Stimulated activated CD4-positive, alpha-beta T cell treated with anti-CD3 and anti-CD28 coated beads, Interleukin-1b, Interleukin-23, amount 100 ng/mL, for 48 hours (primary cell): ENCODE measurements around the gene LAMC1.
A peak's percentile ranks its signal among the peaks of the same experiment; 100 is the strongest.

Source experiments
- DNase-seq: peaks from one replicate; pipeline ENCODE4 v3.0.0-alpha.2; 2020

Gene LAMC1

DNA sequence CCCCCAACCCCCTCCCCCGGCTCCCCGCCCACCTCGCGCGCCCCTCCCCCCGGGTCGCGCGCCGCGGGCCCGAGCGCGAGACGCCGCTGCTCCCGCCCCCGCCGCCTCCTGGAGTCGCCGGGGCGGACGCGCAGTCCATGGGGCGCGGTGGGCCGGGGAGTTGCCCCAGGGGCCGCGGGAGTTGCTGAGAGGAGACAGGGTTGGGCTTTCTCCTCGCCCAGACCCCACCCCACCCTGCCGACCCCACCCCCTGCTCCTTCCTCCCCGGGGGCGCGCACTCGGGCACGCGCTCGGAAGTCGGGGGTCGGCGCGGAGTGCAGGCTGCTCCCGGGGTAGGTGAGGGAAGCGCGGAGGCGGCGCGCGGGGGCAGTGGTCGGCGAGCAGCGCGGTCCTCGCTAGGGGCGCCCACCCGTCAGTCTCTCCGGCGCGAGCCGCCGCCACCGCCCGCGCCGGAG lies at the start of gene LAMC1:
TSS of gene LAMC1 (plus strand) at position 275 of the 455 bp plus-strand sequence. CDS start 297 bp downstream, outside the sequence.
- DNase-seq = peak; percentile 3

DNA sequence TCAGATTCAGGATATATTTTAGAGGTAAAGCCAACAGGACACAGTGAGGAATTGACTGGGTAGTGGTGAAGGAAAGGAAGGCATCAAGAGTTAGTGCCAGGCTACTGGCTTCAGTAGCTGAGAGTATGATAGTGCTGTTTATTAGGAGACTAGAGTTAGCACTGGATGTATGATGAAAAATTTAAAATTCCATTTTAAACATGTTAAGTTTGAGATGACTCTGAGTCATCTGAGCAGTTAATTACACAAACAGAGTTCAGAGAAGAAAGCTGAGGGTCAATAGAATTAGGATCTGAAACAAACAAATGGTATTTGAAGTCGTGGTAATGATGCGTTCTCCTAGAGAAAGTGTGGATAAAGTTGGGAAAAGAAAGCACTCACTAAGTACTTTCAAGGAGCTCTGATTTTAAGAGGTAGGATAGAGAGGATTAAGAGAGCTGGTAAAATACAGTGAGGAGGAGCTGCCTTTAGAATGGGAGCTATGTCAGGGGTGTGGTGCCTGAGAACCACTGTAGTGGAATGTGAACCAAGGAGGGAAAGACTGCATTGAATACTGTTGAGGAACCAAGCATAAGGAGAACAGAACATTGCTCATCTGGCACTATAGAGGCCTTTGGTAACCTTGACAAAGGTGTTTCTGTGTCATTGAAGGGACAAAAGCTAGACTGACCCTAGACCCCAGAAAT lies 48.6 kb upstream of the LAMC1 start:
- no peak for DNase-seq

DNA sequence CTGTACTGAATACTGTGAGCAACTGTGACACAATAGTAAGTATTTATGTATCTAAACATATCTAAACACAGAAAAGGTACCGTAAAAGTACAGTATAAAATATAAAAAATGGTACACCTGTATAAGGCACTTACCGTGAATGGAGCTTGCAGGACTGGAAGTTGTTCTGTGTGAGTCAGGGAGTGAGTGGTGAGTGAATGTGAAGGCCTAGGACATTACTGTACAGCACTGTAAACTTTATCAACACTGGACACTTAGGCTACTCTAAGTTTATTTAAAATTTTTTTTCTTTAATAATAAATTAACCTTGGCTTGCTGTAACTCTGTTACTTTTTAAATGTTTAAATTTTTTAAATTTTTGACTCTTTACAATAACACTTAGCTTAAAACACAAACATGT lies 45.7 kb upstream of the LAMC1 start:
- DNase-seq = no peak

DNA sequence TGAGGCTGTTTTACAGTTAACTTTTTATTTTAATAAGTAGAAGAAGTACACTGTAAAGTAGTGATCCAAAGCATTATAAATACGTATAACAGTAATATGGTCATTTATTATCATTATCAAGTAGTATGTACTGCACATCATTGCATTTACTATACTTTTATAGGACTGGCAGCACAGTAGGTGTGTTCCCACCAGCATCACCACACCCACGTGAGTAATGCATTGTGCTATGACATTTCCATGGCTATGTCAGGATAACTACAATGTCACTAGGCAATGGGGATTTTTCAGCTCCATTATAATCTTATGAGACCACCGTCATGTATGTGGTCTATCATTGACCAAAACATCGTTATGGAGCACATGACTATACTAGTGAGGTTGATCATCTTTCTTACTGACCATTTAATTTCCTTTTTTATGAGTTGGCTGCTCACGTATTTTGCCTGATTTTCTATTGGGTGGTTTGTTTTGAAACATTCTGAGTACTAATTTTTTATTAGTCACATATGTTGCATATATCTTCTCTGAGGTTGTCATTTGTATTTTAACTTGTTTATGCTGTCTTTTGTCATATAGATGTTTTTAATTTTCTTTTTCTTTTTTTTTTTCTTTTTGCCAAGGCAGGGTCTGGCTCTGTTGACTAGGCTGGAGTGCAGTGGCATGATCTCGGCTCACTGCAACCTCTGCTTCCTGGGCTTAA lies 44.9 kb upstream of the LAMC1 start:
- DNase-seq = no peak

DNA sequence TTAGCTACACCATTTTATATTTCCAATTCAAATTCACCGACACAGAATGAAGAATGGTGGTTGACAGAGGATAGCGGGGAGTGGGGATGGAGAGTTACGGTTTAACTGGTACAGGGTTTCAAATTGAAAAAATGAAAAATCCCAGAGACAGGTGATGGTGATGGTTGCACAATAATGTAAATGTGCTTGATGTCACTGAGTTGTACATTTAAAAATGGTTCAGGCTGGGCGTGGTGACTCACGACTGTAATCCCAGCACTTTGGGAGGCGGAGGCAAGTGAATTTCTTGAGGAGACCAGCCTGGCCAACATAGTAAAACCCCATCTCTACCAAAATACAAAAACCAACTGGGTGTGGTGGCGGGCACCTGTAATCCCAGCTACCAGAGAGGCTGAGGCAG lies 39.1 kb upstream of the LAMC1 start:
- no peak for DNase-seq

DNA sequence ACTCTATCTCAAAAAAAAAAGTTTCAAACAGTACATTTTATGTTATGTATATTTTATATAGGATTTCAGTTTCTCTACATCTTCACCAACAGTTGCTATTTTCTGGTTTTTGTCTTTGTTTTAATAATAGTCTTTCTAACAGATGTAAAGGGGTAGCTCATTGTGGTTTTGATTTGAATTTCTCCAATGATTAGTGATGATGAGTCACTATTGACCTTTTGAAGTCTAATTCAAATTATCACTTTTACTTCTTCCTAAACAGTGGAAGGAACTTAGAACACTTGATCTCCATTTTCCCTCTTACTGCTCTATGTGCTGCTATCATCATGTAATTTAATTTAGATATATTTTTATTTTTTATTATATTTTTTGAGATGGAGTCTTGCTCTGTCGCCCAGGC lies 38.6 kb upstream of the LAMC1 start:
- no peak for DNase-seq

DNA sequence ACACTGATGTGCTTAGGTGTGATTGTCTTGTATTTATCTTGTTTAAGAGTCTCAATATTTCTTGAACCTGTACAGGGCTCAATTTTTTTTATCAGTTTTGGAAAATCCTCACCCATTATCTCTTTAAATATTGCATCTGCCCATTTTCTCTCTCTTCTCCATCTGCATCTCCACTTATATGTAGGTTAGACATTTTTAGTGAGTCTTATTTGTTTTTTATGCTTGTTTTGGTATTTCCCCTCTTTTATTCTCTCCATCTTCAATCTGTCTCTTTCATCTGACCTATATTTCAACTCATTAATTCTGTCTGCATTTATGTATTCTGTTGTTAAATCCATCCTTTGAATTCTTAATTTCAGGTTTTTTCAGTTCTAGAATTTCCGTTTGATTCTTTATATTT lies 37.3 kb upstream of the LAMC1 start:
- no peak for DNase-seq

DNA sequence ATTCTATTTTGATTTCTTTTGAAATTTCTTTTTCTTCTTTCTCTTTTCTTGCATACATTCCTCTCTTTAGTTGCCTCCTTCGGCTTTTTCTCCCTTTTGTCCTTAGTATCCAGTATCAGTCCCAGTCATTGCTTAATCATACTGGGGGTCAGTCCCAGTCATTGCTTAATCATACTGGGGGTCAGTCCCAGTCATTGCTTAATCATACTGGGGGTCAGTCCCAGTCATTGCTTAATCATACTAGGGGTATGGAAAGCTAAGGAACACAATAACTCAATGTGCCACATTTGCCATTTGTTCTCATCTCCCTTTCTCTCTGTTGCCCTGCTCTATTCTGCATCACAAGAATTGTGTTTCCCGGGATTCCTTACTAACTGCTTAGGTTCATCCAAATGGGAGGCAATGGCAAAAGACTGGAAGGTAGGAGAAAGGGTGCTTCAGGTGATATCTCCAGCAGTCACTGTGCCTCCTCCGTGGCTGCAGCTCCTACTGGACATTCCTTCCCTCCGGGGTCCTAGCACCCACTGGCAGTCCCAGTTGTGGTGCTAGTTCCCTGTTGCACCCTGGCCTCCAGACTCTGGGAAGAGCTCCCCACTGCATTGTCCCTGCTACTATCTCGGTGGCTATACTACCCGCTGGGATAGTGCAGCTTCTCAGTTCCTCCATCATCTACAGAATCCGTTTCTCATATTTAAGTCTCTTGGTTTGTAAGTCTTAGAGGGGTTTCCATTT lies 32.6 kb upstream of the LAMC1 start:
- DNase-seq = no peak

DNA sequence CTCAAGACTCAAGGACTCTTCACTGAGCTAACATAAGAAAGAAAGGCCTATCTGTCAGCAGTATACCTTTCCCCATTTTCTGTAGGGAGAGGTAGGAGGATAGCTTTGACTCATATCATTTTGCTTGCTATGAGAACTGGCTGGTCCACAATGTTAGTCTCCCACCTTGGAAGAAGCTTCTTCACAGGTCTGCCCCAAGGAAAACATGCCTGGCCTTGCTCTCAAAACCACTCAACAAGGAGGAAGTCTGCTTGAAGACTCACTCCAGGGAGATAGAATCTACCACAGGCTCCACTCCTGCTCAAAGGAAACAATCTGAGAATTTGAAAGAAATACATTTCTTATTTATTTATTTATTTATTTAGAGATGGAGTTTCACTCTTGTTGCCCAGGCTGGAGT lies 29.5 kb upstream of the LAMC1 start:
- no peak for DNase-seq

DNA sequence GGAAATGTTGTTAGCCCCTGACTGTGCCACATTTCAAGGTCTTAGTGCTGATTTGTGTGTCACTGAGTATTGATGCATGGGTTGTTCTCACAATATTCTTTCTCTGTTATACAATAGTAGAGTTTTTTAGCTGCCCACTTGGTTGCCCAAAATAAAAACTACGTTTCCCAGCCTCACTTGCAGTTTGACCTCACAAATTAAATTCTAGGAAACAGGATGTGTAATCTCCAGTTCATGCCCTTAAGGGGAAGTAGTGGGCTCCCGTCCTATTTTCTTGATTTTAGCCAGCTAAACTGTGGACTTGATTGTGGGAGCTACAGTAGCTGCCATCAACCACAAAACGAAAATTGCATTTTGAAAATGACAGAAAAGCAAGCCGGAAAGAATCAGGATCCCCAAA lies 27.3 kb upstream of the LAMC1 start:
- no peak for DNase-seq

DNA sequence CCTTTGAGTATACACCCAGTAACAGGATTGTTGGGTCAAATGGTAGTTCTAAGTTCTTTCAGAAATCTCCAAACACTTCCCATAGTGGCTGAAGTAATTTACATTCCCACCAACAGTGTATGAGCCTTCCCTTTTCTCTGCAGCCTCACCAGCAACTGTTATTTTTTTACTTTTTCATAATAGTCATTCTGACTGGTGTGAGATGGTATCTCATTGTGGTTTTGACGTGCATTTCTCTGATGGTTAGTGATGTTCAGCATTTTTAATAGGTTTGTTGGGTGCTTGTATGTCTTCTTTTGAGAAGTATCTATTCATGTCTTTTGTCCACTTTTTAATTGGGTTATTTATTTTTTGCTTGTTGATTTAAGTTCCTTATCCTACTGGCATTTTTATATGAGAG lies 26.4 kb upstream of the LAMC1 start:
- DNase-seq = no peak

DNA sequence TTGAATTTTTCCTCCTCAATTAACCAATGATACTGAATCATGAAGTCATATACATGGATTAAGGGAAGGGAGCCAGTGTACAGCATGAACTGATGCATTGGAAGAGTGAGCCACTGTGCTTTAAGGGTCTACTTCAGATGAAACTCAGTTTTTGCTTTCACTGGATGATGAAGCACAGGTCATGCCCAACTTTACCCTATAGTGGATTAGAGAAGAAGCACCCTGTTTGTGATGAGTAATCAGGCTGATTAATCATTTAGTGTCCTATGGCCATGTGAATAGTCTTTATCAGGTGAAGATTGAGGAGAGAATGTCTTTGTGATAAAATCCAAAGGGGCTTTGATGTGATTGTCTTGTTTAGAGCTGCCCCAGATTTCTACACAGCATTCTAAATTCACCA lies 24.7 kb upstream of the LAMC1 start:
- no peak for DNase-seq

DNA sequence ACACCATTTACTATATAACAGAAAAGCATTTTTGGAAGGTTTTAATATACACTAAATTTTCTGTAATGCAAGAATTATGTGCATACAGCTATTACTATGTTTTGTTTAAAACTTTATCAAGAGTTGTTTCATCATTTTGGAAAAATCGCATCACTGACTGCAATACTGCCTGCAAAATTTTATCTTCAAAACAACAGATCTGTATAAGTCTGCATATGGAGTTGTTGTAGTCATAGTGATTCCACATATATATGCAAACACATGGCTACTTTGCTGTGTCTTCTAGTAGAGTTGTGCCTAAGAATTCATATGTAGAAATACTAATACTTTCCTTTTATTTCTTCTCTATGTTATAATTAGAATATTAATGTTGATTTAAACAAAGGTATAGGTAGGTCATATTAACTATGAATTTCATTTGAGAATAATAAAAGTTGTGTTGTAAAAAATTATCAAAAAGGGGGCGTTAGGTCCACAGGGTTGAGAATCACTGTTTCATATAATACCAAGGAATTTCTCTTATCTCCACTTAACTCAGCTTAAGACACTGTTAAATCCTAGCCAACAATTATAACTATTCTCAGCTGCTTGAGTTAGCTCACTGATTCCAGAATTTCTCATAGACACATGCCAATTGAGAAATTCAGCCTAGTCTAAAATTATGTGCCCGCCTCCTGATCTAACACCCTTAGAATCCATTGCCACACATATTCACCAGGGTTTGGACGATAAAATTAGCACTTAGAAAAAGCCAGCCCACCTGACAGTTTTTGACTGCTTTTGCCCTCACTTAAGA lies 22.9 kb upstream of the LAMC1 start:
- no peak for DNase-seq

DNA sequence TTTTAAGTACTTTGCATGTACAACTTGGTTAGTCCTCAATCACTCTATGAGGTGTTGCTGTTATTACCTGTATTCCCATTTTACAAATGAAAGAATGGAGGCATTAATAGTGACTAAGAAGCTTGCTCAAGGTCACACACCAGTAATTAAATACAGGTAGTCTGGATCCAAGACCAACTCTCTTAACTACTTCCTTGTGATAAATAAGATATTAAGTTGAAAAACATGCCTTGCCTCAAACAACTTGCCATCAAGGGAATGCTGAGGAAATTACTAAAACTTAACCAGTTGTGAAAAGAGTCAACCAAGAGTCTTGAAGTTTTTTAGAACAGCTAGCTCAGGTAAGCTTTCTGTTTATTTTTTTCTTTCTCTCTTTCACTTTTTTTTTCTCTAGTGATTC lies 21.0 kb upstream of the LAMC1 start:
- DNase-seq = no peak

DNA sequence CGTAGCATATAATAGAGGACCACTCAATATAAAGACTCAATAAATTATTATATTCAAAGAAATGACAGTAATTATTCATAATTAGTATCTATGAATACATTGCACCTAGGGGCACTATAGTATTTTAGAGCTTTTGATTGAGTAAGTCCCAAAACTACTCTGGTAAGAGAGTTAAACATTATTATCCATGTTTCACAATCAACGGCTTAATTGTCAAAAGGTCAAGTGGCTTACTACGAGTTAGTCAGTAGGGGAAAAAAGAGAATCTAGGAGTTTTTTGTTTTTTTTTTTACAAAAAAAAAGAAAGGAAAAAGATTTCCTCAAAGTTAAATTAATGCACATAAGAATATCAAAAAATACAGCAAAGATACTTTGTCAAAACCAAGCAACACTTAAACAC lies 20.4 kb upstream of the LAMC1 start:
- no peak for DNase-seq

DNA sequence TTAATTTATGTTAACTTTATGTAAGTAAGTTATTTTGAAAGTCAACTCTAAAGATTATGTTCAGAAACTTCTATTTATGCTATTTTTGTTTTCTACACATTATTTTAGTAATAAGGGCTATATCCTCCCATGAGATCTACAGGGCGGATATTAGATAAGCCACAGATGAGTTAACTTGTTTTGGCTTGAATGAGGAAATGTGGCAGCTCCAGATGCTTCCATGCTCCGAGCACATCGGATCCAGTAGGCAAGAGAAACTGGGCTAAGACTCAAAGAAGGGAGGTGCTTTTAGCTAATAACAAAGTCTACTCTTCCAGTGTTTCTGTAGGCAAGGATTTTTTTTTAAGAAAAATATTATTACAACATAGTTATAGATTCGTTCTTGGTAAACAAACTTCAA lies 20.0 kb upstream of the LAMC1 start:
- no peak for DNase-seq

DNA sequence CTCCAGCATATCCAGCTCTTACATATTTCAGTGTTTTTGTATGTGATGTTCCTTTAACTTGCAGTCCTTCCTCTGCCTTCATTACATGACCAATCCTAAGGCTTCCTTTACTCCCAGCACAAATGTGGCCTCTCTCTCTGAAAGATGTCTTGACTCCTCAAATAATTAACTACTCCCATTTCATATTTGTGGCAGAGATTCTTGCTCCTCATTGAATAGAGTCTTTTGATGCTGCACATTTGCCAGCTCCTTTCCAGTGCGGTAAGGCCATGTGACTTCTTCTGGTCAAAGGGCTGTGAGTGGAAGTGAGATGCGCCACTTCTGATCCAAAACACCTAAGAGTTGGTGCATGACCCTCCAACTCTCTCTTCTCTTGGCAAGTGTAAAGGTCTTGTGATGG lies 19.1 kb upstream of the LAMC1 start:
- DNase-seq = no peak

DNA sequence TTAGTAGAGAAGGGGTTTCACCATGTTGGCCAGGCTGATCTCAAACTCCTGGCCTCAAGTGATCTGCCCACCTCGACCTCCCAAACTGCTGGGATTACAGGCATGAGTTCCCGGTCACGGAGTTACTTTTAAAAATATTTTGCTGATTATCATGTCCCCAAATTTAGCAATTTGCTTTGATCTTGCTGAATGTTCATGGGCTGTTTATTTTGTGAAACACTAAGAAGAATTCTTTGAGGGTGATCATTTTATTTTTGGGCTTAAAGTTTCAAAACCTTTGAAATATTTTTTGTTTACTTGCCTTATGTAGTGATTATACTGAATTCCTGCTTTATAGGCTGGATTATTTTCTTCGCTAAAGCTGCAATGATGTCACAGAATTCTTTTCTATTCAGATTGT lies 11.4 kb upstream of the LAMC1 start:
- no peak for DNase-seq

DNA sequence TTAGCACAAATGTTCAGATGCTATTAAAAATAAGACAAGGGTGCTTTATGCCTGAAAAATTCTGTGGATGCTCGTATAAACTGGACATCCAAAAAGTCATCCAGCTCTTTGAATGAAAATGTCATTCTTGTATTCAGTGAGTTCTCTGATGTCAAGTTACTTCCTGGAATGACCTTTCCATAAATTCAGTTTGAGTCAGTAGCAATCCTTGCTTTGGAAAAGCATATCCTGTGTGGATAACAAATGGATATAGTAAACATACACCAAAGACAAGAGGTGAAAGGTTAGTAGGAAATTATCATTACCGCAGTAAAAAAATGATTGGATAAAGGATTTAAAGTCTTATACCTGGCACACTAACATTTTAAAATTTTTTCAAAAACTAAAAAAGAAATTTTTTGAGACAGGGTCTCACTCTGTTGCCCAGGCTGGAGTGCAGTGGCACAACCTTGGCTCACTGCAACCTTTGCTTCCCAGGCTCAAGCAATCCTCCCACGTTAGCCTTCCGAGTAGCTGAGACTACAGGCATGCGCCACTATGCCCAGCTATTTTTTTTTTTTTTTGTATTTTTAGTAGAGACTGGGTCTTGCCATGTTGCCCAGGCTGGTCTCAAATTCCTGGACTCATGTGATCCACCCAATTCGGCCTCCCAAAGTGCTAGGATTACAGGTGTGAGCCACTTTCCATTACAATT lies 10.8 kb upstream of the LAMC1 start:
- DNase-seq = no peak

DNA sequence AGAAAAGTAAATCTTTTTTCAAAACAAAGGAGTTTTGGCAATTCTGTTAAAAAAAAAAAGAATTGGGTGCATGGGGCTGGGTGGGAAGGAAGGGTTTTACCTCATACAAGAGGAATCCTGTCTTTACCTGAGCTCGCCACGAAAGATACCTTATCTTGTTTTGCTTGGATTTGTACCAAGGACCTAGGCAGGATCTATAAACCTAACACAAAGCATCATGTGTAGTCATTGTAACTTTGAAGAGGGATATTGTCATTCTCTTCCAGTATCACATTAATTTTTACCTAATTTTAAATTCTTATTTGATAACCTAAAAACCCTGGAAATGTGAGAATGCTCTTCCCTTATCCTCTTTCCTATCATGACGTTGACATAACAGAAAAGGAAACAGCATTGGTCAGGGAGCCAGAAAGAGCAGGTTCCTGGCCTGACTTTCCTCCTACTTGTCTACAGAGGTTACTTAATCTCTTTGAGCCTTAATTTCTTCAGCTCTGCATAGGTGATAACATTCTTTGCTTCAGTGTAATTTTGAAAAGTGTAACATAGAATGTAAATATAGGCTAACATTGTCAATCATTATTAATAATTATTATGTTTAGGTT lies 4.0 kb upstream of the LAMC1 start:
- no peak for DNase-seq

DNA sequence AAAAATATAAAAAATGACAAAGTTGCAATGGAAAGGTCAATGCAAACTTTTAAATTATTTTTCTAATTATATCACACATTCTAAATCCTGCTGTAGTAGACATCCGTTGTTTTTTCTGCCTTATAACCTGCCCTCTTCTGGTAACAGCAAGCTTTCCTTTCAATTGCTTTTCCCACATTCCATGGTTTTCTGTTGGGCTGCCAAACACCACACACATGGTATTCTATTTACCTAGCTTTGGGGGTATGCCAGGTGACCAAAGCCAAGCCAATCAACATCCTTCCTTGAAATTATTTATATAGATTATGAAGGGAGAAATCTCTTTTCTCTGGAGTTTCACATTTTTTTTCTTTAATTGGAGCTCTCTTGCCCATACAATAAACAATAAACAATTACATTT lies 3.4 kb upstream of the LAMC1 start:
- no peak for DNase-seq
